ENCODE data around the gene DEFB110. TPM values are rescaled to one million over a fixed set of nuclear protein-coding genes. Genes with fewer than 3 reads are reported as not detected.

Gene DEFB110
- total RNA-seq, 2 donors from 2014 or later = not detected

Other genes starting within 250 kb of the DEFB110 start
- gene PGK2, start 234.7 kb downstream of the DEFB110 start, total RNA-seq = not detected
- gene CRISP1, start 155.5 kb downstream of the DEFB110 start, total RNA-seq = not detected
- not detected for gene DEFB114, start 57.8 kb downstream of the DEFB110 start, total RNA-seq
- gene DEFB113, start 52.4 kb downstream of the DEFB110 start, total RNA-seq = not detected
- not detected for gene DEFB112, start 27.9 kb upstream of the DEFB110 start, total RNA-seq

All from left cardiac atrium (tissue), 2 donors.